ENCODE results near the gene MTG2. TPM values are rescaled to one million over a fixed set of nuclear protein-coding genes. Genes with fewer than 3 reads are reported as not detected.

Gene MTG2
- total and polyA plus RNA-seq, 4 donors, result 12.6 to 43.9 (median 33.8) TPM

GRCh38 chr20:62227977-62228958, 45.4 kb downstream of the MTG2 start:
- H3K9me3 ChIP-seq (ENCODE audit: control insufficient read depth, insufficient read depth, low read length), result no peaks in the 10 kb centered on the region
- no peak for DNase-seq (ENCODE audit: low read depth in 4 of 6, low spot score in 6 of 6)
- no peak overlapping the region for H3K4me3 ChIP-seq (ENCODE audit: low read depth, low read length)
- H3K27ac ChIP-seq (ENCODE audit: low read depth, low read length), result no peak overlapping the region
- 60% methylated on average over 35 of the region's 37 CpGs for WGBS (ENCODE audit: insufficient coverage)
- no peaks in the 10 kb centered on the region for H3K36me3 ChIP-seq (ENCODE audit: control insufficient read depth, insufficient read depth, low read length)
- peaks cover 16% of the 10 kb centered on the region for H3K4me1 ChIP-seq (ENCODE audit: control insufficient read depth, insufficient read depth, low read length)
- peaks cover 6% of the 10 kb centered on the region for H3K27me3 ChIP-seq (ENCODE audit: control insufficient read depth, insufficient read depth, low read length)

DNA sequence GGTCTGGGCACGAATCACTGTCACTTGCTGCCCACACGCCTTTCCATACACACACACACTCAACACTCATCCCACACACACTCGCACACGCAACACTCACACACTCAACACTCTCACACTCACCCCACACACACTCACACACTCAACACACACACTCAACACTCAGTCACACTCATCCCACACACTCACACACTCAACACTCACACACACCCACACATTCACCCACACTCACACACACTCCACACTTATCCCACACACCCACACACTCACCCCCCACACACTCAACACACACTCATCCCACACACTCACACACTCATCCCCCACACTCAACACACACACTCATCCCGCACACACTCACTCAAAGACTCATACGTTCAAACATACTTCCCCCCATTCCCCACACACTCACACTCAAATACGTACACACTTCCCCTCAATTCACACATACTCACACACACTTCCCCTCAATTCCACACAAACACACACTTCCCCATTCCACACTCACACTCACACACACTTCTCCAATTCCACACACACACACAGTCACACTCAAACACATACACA, 46.2 kb downstream of the MTG2 start:
- Histone ChIP-seq H3K27me3 (ENCODE audit: control insufficient read depth, insufficient read depth, low read length) (peaks cover 2% of the 10 kb centered on the region), H3K4me3 (ENCODE audit: low read depth, low read length) (no peak overlapping the region)

GRCh38 chr20:62229667-62230066, 46.8 kb downstream of the MTG2 start:
- no peaks in the 10 kb centered on the region for H3K9me3 ChIP-seq (ENCODE audit: control insufficient read depth, insufficient read depth, low read length)
- no peak for DNase-seq (ENCODE audit: low read depth in 4 of 6, low spot score in 6 of 6)
- H3K27ac ChIP-seq (ENCODE audit: low read depth, low read length), result no peak overlapping the region
- H3K36me3 ChIP-seq (ENCODE audit: control insufficient read depth, insufficient read depth, low read length), result no peaks in the 10 kb centered on the region
- 78% methylated on average over 4 of the region's 4 CpGs for WGBS (ENCODE audit: insufficient coverage)
- H3K4me1 ChIP-seq (ENCODE audit: control insufficient read depth, insufficient read depth, low read length), result peaks cover 25% of the 10 kb centered on the region
- H3K4me3 ChIP-seq (ENCODE audit: low read depth, low read length), result no peak overlapping the region
- H3K27me3 ChIP-seq (ENCODE audit: control insufficient read depth, insufficient read depth, low read length), result no peaks in the 10 kb centered on the region

More for the DNA sequence above, 46.2 kb downstream of the MTG2 start:
- Histone ChIP-seq H3K9me3 (ENCODE audit: control insufficient read depth, insufficient read depth, low read length) (no peaks in the 10 kb centered on the region), H3K4me1 (ENCODE audit: control insufficient read depth, insufficient read depth, low read length) (peaks cover 20% of the 10 kb centered on the region), H3K36me3 (ENCODE audit: control insufficient read depth, insufficient read depth, low read length) (no peaks in the 10 kb centered on the region), H3K27ac (ENCODE audit: low read depth, low read length) (no peak overlapping the region)
- DNase-seq (ENCODE audit: low read depth in 4 of 6, low spot score in 6 of 6), result no peak
- WGBS (ENCODE audit: insufficient coverage), result 89% methylated on average over 7 of the region's 7 CpGs

DNA sequence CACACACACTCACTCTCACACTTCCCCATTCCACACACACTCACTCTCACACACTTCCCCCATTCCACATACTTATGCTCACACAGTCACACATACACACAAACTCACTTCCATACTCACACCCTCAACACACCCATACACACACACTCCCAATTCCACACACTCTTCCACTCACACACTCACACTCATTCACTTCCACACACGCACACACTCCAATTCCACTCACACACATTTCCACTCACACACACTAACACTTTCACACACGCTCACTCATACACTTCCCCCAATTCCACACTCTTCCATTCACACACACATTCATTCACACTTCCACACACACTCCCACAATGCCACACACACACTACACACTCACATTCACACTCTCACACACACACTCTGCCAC, 47.4 kb downstream of the MTG2 start:
- Histone ChIP-seq H3K4me1 (ENCODE audit: control insufficient read depth, insufficient read depth, low read length) (peaks cover 31% of the 10 kb centered on the region), H3K27ac (ENCODE audit: low read depth, low read length) (no peak overlapping the region), H3K36me3 (ENCODE audit: control insufficient read depth, insufficient read depth, low read length) (no peaks in the 10 kb centered on the region), H3K4me3 (ENCODE audit: low read depth, low read length) (no peak overlapping the region), H3K9me3 (ENCODE audit: control insufficient read depth, insufficient read depth, low read length) (no peaks in the 10 kb centered on the region), H3K27me3 (ENCODE audit: control insufficient read depth, insufficient read depth, low read length) (no peaks in the 10 kb centered on the region)
- DNase-seq (ENCODE audit: low read depth in 4 of 6, low spot score in 6 of 6), result no peak
- WGBS (ENCODE audit: insufficient coverage), result 100% methylated on average over 2 of the region's 2 CpGs

GRCh38 chr20:62230696-62231095, 47.9 kb downstream of the MTG2 start:
- Histone ChIP-seq H3K36me3 (ENCODE audit: control insufficient read depth, insufficient read depth, low read length) (no peaks in the 10 kb centered on the region), H3K4me1 (ENCODE audit: control insufficient read depth, insufficient read depth, low read length) (peaks cover 35% of the 10 kb centered on the region), H3K27me3 (ENCODE audit: control insufficient read depth, insufficient read depth, low read length) (no peaks in the 10 kb centered on the region), H3K4me3 (ENCODE audit: low read depth, low read length) (no peak overlapping the region), H3K9me3 (ENCODE audit: control insufficient read depth, insufficient read depth, low read length) (no peaks in the 10 kb centered on the region), H3K27ac (ENCODE audit: low read depth, low read length) (no peak overlapping the region)
- no peak for DNase-seq (ENCODE audit: low read depth in 4 of 6, low spot score in 6 of 6)
- 95% methylated on average over 10 of the region's 10 CpGs for WGBS (ENCODE audit: insufficient coverage)

DNA sequence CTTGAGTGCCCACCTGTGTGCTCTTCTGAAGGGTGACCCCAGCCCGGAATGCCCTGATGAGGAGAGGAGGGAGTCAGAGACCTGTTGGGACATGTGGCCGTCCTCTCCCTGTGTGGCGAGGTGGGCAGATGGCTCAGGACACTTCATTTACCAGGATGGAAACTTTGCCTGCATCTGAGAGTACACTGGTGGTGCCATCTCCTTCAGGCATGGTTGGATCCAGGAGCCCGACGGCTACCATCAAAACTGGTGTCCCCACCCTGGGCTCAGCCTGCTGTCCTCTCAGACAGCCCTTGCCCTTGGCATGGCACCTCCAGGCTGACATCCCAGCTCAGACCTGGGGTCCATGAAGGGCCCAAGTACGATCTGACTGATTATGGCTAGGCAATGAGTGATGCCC, 48.5 kb downstream of the MTG2 start:
- Histone ChIP-seq H3K9me3 (ENCODE audit: control insufficient read depth, insufficient read depth, low read length) (no peaks in the 10 kb centered on the region), H3K27me3 (ENCODE audit: control insufficient read depth, insufficient read depth, low read length) (no peaks in the 10 kb centered on the region), H3K36me3 (ENCODE audit: control insufficient read depth, insufficient read depth, low read length) (no peaks in the 10 kb centered on the region), H3K27ac (ENCODE audit: low read depth, low read length) (no peak overlapping the region), H3K4me1 (ENCODE audit: control insufficient read depth, insufficient read depth, low read length) (peaks cover 41% of the 10 kb centered on the region), H3K4me3 (ENCODE audit: low read depth, low read length) (no peak overlapping the region)
- WGBS (ENCODE audit: insufficient coverage), result 89% methylated on average over 6 of the region's 6 CpGs
- no peak for DNase-seq (ENCODE audit: low read depth in 4 of 6, low spot score in 6 of 6)

- 88% methylated on average over 7 of the region's 7 CpGs for WGBS (ENCODE audit: insufficient coverage)
- H3K36me3 ChIP-seq (ENCODE audit: control insufficient read depth, insufficient read depth, low read length), result no peaks in the 10 kb centered on the region
- H3K4me3 ChIP-seq (ENCODE audit: low read depth, low read length), result no peak overlapping the region
- H3K4me1 ChIP-seq (ENCODE audit: control insufficient read depth, insufficient read depth, low read length), result peaks cover 44% of the 10 kb centered on the region
- no peaks in the 10 kb centered on the region for H3K9me3 ChIP-seq (ENCODE audit: control insufficient read depth, insufficient read depth, low read length)
- H3K27ac ChIP-seq (ENCODE audit: low read depth, low read length), result no peak overlapping the region
- no peak for DNase-seq (ENCODE audit: low read depth in 4 of 6, low spot score in 6 of 6)
- no peaks in the 10 kb centered on the region for H3K27me3 ChIP-seq (ENCODE audit: control insufficient read depth, insufficient read depth, low read length)
Observed at GRCh38 chr20:62232194-62232593, 49.4 kb downstream of the MTG2 start.

DNA sequence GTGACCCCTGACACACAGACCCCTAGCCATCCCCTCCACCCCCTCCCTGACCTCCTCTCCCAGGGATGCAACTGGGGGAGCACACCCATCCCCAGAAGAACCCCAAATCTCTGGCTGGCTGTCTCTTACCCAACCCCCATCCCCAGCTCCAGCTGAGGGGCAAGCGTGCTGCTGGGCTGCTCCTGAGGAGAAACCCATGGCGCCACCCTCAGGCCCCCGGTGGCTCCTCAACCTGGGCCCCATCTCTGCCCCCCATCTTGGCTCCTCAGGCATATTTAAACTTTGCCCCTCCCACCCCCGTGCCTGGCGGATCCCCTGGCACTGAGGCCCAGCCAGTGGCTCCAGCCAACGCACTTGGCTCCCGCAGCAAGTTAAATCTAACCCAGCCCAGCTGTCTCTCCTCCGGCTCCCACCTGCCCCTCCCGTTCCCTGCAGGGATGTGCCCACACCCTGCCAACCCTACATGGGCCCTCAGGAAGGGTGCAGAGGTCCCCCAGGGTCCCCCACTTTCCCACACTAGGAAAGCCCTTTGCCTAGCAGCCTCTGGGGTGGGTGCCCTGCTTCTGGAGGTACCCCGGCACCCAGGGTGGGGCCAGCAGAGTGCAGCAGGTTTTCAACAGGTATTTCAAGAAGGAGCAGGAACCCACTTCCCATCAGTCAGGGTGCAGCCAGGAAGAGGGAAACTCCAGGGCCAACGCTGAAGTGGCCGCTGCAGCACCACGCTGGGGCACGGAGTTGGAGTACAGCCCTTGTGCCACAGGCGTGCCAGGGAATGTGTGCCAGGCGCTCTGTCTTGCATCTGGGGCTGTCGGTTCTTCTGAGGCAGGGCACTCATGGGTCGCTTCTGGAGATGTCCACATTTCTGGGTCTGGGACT, 50.2 kb downstream of the MTG2 start:
- Histone ChIP-seq H3K4me3 (ENCODE audit: low read depth, low read length) (no peak overlapping the region), H3K36me3 (ENCODE audit: control insufficient read depth, insufficient read depth, low read length) (no peaks in the 10 kb centered on the region), H3K27ac (ENCODE audit: low read depth, low read length) (no peak overlapping the region), H3K27me3 (ENCODE audit: control insufficient read depth, insufficient read depth, low read length) (no peaks in the 10 kb centered on the region), H3K9me3 (ENCODE audit: control insufficient read depth, insufficient read depth, low read length) (no peaks in the 10 kb centered on the region), H3K4me1 (ENCODE audit: control insufficient read depth, insufficient read depth, low read length) (peaks cover 48% of the 10 kb centered on the region)
- WGBS (ENCODE audit: insufficient coverage), result 57% methylated on average over 18 of the region's 18 CpGs
- DNase-seq (ENCODE audit: low read depth in 4 of 6, low spot score in 6 of 6), result peak in 1 of 6 donors; percentile 62

- WGBS (ENCODE audit: insufficient coverage), result 84% methylated on average over 4 of the region's 4 CpGs
- Histone ChIP-seq H3K4me3 (ENCODE audit: low read depth, low read length) (no peak overlapping the region), H3K27me3 (ENCODE audit: control insufficient read depth, insufficient read depth, low read length) (no peaks in the 10 kb centered on the region), H3K36me3 (ENCODE audit: control insufficient read depth, insufficient read depth, low read length) (no peaks in the 10 kb centered on the region), H3K9me3 (ENCODE audit: control insufficient read depth, insufficient read depth, low read length) (no peaks in the 10 kb centered on the region), H3K4me1 (ENCODE audit: control insufficient read depth, insufficient read depth, low read length) (peaks cover 49% of the 10 kb centered on the region), H3K27ac (ENCODE audit: low read depth, low read length) (no peak overlapping the region)
- no peak for DNase-seq (ENCODE audit: low read depth in 4 of 6, low spot score in 6 of 6)
Observed at GRCh38 chr20:62233684-62234083, 50.9 kb downstream of the MTG2 start.

All from spinal cord (tissue), 10 donors.